HL-60/S4 treated with phorbol 12-myristate 13-acetate at 8.2 ng/mL for 4 days and 3 days (cell line): ENCODE results near the gene LPAR2.
"Not testable (repeated sequence)": the region's sequence is repeated elsewhere in the genome, so short reads cannot be mapped to it uniquely, and the experiment has no call there.

Experiments
- in situ Hi-C: fragments of 300-500 bp; cut with MboI; formaldehyde crosslinking; loops from 2 replicates; pipeline ENCODE4 v1.15.0; 2022; ENCODE audit warnings: low sequenced_read_pairs

LPAR2 gene

GRCh38 chr19:19633711-19634515 is 5.9 kb upstream of the LPAR2 start:
- in situ Hi-C loops: no loop called here

- in situ Hi-C loops: no loop called here
Measured at GRCh38 chr19:19632661-19633060, 4.6 kb upstream of the LPAR2 start.

DNA sequence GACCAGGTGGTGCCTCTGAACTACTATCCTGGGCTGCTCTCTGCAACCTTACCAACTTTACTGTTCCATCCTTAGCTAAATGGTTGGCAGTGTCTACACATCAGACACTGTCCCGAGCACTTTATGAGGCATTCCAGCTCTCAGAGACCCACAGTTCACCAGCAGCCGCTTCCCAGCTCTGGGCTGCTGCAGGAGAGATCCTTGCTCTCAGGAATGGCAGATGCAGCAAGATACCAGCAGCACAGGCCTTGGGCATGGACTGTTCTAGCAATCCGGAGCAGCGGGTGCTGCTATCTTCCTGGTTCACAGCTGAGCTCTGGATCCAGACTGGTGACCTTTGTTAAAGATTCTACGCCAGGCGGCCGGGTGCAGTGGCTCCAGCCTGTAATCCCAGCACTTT is 3.3 kb upstream of the LPAR2 start:
- in situ Hi-C loops: no loop called here

DNA sequence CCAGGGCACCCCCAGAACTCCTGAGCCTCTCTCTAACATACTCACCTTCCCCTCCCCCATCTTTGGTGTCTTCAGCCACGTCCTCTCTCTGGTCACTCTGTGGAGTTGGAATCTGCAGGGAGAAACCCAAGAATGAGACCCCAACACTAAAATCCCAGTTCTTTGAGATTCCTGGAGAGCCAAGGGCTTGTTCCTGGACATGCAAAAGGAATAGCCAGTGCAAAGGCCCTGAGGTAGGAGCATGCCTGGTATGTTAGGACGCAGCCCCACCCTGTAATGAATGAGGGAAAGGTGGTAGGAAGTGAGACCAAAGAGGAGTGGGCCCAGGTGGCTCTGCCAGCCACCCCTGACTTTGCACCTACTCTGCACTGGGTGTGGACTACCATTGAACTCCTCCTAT is 2.4 kb upstream of the LPAR2 start:
- in situ Hi-C loops: no loop called here

DNA sequence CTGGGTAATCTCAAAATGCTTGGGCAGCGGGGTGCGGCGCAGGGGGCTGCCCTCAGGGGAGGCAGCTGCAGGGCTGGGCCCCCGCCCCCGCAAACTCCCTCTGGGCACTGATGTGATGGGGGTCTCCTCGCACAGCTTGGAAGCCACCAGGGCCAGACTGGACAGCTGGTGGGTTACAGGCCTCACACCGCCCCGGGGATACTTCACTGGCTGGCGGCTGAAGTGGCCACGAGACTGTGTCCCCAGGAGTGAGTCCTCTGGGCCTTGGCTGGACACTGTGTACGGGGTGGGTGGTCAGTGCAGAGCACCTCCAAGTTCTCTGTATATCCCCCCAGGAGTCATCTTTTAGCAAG is 2.0 kb upstream of the LPAR2 start:
- in situ Hi-C loops: no loop called here

DNA sequence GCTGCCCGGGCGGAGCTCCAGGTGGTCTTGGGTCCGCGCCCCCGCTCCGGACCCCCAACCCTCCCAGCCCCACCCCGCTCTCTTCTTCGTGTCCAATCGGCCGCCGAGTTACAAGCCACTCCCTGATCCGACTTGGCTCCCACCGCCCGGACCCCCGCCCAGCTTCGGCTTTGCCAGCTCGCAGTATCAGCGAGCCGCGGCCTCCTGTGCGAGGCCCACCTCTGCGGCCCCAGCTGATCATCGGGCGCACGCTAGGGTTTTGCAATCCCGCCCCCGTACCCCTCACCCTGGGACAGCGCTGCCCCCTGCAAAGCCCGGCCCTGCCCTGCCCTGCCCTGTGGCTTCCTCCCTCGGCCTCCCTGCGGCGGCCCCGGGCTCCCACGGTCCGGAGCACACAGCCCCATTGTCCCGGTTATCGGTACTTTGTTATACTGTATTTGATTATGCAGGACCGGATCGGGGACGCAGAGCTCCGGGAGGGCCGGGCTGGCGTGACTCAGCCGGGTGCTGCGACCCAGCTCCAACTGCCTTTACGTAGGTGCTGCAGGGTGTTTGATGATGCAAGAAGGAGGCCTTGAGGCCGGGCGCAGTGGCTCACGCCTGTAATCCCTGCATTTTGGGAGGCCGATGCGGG is 598 bp upstream of the LPAR2 start:
- in situ Hi-C loops: no loop called here

- in situ Hi-C loops: no loop called here
Measured at GRCh38 chr19:19626516-19627472, 1.2 kb downstream of the LPAR2 start.

DNA sequence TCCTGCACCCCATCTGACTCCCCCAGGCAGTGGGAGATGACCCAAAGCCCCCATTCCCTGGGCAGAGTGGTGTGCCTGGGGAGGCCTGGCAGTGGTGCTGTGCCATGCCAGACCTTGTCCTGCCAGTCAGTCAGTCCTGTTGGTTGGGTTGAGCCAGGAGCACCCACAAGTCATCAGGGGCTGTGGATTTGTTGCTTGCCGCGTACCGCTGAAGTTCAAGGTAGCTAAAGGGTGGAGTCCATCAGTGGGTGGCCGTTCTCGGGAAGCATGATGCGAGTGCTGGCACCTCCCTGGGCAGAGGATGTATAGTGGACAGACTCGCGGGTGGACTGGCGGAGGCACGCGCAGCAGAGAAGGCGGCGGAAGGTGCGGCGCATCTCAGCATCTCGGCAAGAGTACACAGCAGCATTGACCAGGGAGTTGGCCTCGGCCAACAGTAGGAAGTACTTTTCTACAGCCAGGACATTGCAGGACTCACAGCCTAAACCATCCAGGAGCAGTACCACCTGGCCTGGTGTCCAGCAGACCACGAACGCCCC is 3.9 kb downstream of the LPAR2 start:
- in situ Hi-C loops: no loop called here

GRCh38 chr19:19623383-19623782 is 4.6 kb downstream of the LPAR2 start:
- in situ Hi-C loops: no loop called here

- in situ Hi-C loops: no loop called here
Measured at GRCh38 chr19:19619849-19620210, 8.2 kb downstream of the LPAR2 start.

DNA sequence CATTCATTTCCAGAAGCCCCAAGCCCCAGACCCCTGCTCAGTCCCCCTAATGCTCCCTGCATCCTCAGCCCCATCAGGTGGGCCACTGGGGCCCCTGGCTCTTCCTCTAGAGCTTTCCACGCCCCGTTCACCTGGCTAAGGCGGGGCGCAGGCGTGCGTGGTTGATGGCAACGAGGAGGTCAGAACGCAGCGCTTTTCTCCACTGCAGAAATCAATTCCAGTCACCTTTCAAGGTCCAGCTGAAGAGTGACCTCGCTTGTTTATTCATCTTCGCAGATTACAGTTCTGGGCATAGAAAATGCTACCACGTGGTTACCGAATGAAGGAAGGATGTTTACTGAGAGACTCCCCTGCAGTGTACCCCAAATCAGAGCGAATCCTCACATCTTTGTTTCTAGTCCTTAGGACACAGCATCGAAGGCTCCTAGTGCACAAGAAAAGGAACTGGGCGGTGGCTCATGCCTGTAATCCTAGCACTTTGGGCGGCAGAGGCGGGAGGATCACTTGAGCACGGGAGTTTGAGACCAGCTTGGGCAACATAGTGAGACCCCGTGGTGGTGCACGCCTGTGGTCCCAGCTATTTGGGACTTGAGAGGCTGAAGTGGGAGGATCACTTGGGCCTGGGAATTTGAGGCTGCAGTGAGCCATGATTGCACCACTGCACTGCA is 8.7 kb downstream of the LPAR2 start:
- in situ Hi-C loops: no loop called here

DNA sequence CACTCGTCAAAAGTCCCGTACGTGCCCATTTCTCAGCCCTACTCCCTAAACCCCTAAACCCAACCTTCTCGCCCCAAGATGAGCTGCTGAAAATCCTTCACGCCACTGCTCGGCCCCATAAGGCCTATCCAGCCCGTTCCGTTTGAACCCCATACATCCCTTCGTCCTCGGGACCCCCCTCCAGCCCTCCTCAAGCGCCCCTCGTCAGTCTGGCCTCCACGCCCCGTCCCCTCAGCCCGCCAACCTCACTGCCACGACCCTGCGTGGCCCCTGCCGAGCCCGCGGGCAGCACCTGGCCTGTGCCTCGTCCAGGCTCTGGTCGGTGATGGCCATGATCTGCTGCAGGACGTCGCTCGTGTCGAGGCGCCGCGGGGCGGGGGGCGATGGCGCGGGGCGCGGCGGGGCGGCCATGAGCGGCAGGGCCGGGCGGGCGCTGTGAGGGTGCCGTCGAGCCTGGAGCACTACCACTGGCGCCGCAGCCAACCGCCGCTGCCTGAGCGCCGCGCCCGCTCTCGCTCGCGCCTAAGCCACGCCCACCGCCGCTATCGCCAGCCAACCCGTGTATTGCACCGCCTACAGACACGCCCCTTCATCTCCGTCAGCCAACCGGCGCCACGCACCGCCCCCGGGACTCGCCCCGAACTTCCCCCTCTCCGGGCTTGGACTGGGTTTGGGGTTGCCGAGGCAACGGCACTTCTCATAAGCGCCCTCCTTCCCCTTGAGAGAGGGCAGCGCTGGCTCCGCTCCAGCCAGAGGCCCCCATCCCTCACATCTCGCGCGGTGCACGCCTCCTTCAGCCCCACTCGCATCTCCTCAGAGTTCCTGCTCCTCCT is 9.6 kb downstream of the LPAR2 start, which contains the start of gene PBX4:
Gene PBX4, minus strand, starts transcription at position 469 of the 833 bp plus-strand sequence. Its CDS starts 58 bp downstream, at position 411.
- in situ Hi-C loops: no loop called here

DNA sequence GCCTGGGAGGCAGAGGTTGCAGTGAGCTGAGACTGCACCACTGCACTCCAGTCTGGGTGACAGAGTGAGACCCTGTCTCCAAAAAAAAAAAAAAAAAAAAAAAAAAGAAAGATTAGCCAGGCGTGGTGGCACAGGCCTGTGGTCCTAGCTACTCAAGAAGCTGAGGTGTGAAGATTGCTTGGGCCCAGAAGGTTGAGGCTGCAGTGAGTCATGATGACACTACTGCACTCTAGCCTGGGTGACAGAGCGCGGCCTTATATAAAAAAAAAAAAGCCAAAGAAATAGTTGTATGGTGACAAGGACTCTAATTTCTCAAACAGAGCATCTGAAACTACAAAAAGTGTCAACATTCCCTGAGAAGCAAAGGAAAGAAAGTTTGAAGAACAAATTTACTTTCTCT is 12.9 kb downstream of the LPAR2 start:
- in situ Hi-C loops: no loop called here

DNA sequence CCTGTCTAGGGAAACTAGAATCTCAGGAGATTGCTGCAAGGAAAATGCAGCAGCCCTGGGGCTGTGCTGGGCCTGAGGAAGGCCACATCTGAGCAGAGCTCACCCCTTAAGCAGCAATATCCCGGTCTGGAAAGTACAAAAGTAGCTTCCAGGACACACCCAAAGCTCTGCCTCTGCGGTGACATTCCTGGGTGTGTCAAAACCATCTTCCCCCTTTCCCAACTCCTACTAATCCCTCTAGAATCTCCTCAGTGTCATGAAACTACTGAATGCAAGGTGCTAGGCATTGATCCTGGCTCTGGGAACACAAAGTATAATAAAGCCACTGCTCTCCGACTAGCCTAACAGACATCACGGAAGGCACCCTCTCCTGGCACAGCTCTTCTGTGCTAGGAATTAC is 14.5 kb downstream of the LPAR2 start:
- in situ Hi-C loops: no loop called here

DNA sequence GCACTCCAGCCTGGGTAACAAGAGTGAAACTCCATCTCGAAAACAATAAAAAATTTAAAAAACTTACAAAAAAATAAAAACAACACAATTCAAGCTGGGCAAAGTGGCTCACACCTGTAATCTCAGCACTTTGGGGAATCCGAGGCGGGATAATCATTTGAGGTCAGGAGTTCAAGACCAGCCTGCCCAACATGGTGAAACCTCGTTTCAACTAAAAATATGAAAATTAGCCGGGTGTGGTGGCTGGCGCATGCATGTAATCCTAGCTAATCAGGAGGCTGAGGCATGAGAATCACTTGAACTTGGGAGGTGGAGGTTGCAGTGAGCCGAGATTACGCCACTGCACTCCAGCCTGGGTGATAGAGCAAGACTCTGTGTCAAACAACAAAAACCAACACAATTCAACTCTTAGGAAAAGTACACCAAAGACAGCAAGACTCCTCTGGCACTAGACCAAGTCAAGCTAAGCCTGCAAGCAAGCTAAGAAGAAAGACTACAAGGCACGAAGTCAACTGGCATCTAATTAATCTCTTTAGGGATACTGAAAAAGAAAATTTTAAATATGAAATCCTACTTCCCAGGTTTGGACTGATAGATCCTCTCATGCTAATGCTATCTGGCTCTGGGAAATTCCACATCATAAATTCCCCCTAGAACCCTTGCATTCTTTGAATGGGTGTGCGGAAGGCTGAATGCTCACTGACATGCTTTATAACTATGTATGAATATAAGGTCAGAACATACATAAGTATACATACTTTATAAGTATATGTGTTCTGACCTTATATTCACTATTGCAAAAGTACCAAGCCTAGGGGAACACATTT is 17.4 kb downstream of the LPAR2 start:
- in situ Hi-C loops: no loop called here

DNA sequence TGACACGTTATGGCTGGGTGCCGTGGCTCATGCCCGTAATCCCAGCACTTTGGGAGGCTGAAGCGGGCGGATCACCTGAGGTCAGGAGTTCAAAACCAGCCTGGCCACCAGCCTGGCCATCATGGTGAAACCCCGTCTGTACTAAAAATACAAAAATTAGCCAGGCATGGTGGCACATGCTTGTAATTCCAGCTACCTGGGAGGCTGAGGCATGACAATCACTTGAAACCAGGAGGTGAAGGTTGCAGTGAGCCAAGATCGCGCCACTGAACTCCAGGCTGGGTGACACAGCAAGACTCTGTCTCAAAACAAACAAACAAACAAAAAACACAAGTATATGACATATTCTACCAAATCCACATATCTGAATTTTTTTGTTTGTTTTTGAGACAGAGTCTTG is 21.3 kb downstream of the LPAR2 start:
- in situ Hi-C loops: not testable (repeated sequence)

DNA sequence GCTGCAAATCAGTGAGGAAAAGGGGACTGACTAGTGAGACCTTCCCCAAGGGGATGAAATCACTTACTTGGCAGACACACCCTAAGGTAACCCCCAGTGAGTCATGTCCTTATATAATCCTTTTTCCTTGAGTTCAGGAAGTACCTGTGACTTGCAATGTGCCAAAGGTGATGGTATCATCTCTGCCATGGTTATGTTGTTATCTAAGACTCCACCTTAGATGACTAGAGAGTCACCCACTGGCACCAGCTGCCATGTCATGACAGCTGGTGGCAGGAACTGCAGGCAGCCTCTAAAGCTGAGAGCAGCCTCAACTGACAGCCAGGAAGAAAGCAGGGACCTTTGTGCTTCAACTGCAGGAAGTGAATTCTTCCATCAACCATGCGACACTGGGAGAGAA is 22.0 kb downstream of the LPAR2 start:
- in situ Hi-C loops: no loop called here

- in situ Hi-C loops: no loop called here
Measured at GRCh38 chr19:19602713-19603324, 25.2 kb downstream of the LPAR2 start.
